Left lung (tissue), 10 donors: ENCODE data around the gene LRFN4. TPM values are rescaled to one million over a fixed set of nuclear protein-coding genes. Genes with fewer than 3 reads are reported as not detected.

Source experiments
- ATAC-seq: fragments of 200-7000 bp; cut with Tn5 transposase; one replicate; pipeline ENCODE4 v1.9.1; 2020; ENCODE audit warnings: moderate library complexity
- DNase-seq, 4 donors: peaks; one replicate each; pipeline ENCODE4 v3.0.0-alpha.2; 2013 to 2020
- H3K27ac ChIP-seq, 2 donors: fragments of 200-600 bp; sonication (generic) in 1 of 2; one replicate each; pipeline versions ENCODE4 v1.5.0 to v1.8.0; 2020 to 2021
- H3K27me3 ChIP-seq, 2 donors: fragments of 200-600 bp; sonication (generic) in 1 of 2; one replicate each; pipeline versions ENCODE4 v1.5.0 to v1.8.0; 2020 to 2021
- H3K36me3 ChIP-seq, 2 donors: fragments of 200-600 bp; sonication (generic) in 1 of 2; one replicate each; pipeline versions ENCODE4 v1.5.0 to v1.8.0; 2020 to 2021
- H3K4me1 ChIP-seq, 2 donors: fragments of 200-600 bp; one replicate each; pipeline ENCODE4 v1.8.0; 2021
- H3K4me3 ChIP-seq, 2 donors: fragments of 200-600 bp; sonication (generic) in 1 of 2; one replicate each; pipeline versions ENCODE4 v1.5.0 to v1.8.0; 2020 to 2021; ENCODE audit warnings: mild to moderate bottlenecking in 1 of 2
- H3K9me3 ChIP-seq, 2 donors: fragments of 200-600 bp; sonication (generic) in 1 of 2; one replicate each; pipeline versions ENCODE4 v1.5.0 to v1.8.0; 2020 to 2021
- intact Hi-C, 2 donors: fragments of 100-400 bp; cut with DNase I; formaldehyde crosslinking; loops; one replicate each; pipeline versions ENCODE4 v1.11.2 to v1.14.2; 2022
- polyA plus RNA-seq, 6 donors: library from polyadenylated mRNA; unstranded; fragments of 120-200 nt; gene quantifications; one replicate each; pipeline ENCODE4 v1.2.1, GENCODE V29; 2013; ENCODE audit not compliant: insufficient read length in 6 of 6
- total RNA-seq, 2 donors: library from RNA; stranded (reverse); fragmentation: NEBNext Ultra II Directional; extraction: Animal tissue kit (Norgen Biotek cat#: 25700); gene quantifications; one replicate each; pipeline ENCODE4 v1.2.1, GENCODE V29; 2021
- TF ChIP-seq, protein P1 (sequence below), 2 donors: fragments of 200-600 bp; sonication (generic) in 1 of 2; IDR thresholded peaks; one replicate each; pipeline versions ENCODE4 v1.5.0 to v1.8.0; 2021; ENCODE audit warnings: antibody characterized with exemption in 2 of 2
- donor health status: DM: no; HTN: yes; CAD: no.
- donor health status: DM: no; HTN: no; CAD: no.

The LRFN4 gene
- total and polyA plus RNA-seq, 8 donors, result 6.1 to 21.1 (median 11.9) TPM

DNA sequence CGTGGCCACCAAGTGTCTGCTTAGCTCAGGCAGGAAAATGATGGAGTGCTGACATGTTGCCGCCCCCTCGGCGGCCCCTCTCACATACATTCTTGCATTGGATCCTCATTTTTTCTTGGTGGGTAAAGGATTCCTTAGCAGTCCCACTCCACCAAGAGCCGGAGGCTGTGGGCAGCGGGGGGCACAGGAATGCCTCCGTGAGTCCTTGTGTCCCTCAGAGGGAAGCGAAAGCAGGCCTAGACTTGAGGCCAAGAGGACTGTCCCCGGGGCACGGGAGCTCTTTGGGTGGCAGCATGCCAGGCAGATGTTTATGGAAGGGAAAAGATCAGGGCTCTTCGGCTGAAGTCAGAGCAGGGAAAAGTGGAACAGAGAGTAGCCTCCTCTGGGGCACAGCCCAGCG lies 21.6 kb downstream of the LRFN4 start:
- peaks cover 0 to 8% of the 10 kb centered on the region in 2 donors for H3K4me1 ChIP-seq
- intact Hi-C loops, result no loop called here
- ATAC-seq (no peak), DNase-seq (no peak)
- no peak overlapping the region for H3K4me3 ChIP-seq
- TF ChIP-seq, protein P1, sequence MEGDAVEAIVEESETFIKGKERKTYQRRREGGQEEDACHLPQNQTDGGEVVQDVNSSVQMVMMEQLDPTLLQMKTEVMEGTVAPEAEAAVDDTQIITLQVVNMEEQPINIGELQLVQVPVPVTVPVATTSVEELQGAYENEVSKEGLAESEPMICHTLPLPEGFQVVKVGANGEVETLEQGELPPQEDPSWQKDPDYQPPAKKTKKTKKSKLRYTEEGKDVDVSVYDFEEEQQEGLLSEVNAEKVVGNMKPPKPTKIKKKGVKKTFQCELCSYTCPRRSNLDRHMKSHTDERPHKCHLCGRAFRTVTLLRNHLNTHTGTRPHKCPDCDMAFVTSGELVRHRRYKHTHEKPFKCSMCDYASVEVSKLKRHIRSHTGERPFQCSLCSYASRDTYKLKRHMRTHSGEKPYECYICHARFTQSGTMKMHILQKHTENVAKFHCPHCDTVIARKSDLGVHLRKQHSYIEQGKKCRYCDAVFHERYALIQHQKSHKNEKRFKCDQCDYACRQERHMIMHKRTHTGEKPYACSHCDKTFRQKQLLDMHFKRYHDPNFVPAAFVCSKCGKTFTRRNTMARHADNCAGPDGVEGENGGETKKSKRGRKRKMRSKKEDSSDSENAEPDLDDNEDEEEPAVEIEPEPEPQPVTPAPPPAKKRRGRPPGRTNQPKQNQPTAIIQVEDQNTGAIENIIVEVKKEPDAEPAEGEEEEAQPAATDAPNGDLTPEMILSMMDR (IDR thresholded peaks at IDR 0.05), result no peak
- H3K27ac ChIP-seq, result no peak overlapping the region
- no peaks in the 10 kb centered on the region for H3K9me3 ChIP-seq
- H3K36me3 ChIP-seq, result no peaks in the 10 kb centered on the region
- H3K27me3 ChIP-seq, result no peaks in the 10 kb centered on the region

DNA sequence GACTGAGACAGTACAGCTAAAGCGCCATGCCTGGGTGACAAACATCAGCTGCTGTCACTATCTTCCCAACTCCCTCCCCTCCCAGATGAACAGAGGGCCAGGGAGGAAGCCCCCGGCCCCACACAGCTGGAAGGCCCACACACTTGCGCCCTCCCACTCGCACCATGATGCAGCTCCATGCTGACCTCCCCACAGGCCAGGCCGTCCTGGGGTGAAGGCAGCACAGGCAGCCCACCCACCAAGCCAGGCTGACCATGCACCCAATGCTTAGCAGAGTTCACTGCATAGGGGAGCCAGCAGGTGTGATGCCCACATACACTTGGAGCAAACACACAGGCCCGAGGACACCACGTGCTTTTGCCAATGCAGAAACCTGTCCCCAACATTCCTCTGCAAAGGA lies 22.1 kb downstream of the LRFN4 start:
- H3K36me3 ChIP-seq, result no peaks in the 10 kb centered on the region
- H3K27me3 ChIP-seq, result no peaks in the 10 kb centered on the region
- H3K4me3 ChIP-seq, result no peak overlapping the region
- peaks cover 0 to 8% of the 10 kb centered on the region in 2 donors for H3K4me1 ChIP-seq
- TF ChIP-seq, protein P1 (IDR thresholded peaks at IDR 0.05), result no peak
- intact Hi-C loops, result no loop called here
- no peak overlapping the region for H3K27ac ChIP-seq
- ATAC-seq (no peak), DNase-seq (no peak)
- no peaks in the 10 kb centered on the region for H3K9me3 ChIP-seq

DNA sequence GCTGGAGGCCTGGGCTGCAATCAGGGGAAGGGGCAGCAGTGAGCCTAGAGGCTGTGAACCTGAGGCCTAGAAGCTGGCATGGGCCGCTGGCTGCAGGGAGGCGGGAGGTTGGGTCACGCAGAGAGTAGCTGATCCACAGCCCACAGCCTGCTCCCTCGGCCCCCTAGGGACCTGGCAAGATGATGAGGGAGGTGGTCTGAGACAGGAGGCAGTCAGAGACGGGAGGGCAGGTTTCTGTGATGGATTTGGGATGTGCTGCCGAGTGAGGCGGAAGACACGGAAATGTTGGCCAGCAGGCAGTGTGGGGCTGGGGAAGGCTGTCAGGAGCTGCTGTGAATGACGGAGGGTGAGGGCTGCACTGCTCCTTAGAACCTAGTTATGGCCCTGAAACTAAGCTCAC lies 22.7 kb downstream of the LRFN4 start:
- H3K36me3 ChIP-seq, result no peaks in the 10 kb centered on the region
- H3K4me3 ChIP-seq, result no peak overlapping the region
- no peak overlapping the region for H3K27ac ChIP-seq
- no peaks in the 10 kb centered on the region for H3K27me3 ChIP-seq
- TF ChIP-seq, protein P1 (IDR thresholded peaks at IDR 0.05), result no peak
- intact Hi-C loops, result no loop called here
- H3K4me1 ChIP-seq, result peaks cover 0 to 8% of the 10 kb centered on the region in 2 donors
- ATAC-seq, result no peak
- no peaks in the 10 kb centered on the region for H3K9me3 ChIP-seq
- DNase-seq, result no peak

DNA sequence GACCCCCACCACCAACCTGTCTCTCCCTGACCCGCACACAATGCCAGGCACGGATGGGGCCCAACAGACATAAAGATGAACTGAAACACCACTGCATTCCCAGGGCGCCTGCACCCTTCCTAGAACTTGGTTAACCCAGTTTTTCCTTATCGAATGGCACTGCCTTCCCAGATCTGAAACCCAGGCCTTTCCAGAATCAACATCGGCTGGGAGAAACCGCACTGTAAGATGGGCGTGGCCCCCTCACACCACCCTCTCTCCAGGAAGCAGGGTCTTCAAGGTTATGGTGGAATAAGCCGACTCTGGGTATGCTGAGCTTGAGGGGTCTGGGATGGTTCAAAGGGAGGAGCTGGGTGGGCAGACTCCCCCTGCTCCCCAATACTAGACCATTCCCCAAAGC lies 23.1 kb downstream of the LRFN4 start:
- H3K9me3 ChIP-seq, result no peaks in the 10 kb centered on the region
- no peaks in the 10 kb centered on the region for H3K27me3 ChIP-seq
- DNase-seq (no peak), ATAC-seq (no peak)
- H3K27ac ChIP-seq, result no peak overlapping the region
- H3K36me3 ChIP-seq, result no peaks in the 10 kb centered on the region
- no peak overlapping the region for H3K4me3 ChIP-seq
- peaks cover 0 to 8% of the 10 kb centered on the region in 2 donors for H3K4me1 ChIP-seq
- TF ChIP-seq, protein P1 (IDR thresholded peaks at IDR 0.05), result no peak
- intact Hi-C loops, result no loop called here

DNA sequence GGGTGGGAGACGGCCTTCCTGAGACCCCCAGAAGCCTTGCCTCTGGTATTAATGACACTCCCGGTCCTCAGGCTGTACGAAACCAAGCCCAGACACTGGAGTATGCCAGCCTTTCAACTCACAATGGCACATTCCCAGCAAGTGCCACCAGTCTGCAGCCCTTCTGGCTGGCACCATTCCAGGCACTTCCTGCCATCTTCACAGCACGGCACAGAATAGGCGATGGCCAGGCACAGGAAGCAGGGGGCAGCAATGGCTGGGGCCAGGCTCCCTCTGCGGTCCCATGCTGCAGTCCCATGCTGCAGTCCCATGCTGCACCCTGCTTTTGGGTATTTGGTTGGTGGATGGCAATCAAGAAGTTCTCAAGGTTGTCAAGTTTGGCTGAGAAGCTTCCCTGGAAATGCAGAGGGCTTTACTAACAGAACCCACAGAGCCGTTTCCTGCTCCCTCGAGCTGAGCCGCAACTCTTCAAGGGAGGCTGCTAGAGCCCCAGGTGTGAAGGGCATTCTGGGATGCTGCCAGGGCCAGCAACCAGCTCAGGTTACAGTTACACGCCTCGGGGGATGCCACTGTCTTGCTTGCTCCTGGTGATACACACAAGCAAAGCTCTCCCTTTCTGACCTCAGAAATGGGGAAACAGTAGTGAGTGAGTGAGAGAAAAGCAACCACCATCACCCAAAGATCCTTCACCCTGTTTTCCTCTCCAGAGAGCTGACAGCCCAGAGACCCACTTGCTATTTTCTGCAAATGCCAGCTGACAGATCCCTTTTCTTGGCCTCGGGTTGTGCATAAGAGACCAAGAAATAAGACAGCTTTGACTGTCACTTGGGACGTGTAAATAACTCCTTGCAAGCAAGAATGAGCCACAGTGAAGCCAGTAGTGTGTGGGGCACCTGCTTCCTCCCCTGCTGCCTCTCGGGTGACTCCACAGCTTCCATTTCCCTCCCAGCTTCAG lies 23.9 kb downstream of the LRFN4 start:
- intact Hi-C loops, result no loop called here
- Histone ChIP-seq H3K4me3 (no peak overlapping the region), H3K27ac (no peak overlapping the region), H3K9me3 (no peaks in the 10 kb centered on the region), H3K27me3 (no peaks in the 10 kb centered on the region), H3K4me1 (peaks cover 0 to 8% of the 10 kb centered on the region in 2 donors), H3K36me3 (no peaks in the 10 kb centered on the region)
- ATAC-seq (peak; percentile 12), DNase-seq (peak in 1 of 4 donors; percentile 52)
- TF ChIP-seq, protein P1 (IDR thresholded peaks at IDR 0.05), result no peak
